A549 (cell line): ENCODE measurements around the gene ATXN10. TPM values are rescaled to one million over a fixed set of nuclear protein-coding genes. Genes with fewer than 3 reads are reported as not detected.

Experiments used
- ATAC-seq, 2 experiments: fragments of 200-7000 bp in 1 of 2; fragments of >200 bp in 1 of 2; cut with Nextera tagmentation in 1 of 2; cut with Tn5 transposase in 1 of 2; 3 replicates each; pipeline versions ENCODE4 v1.8.0 to v1.9.1; 2018 to 2020; ENCODE audit warnings: mild to moderate bottlenecking in 1 of 2, moderate library complexity in 1 of 2
- CTCF ChIA-PET: fragments of 300-600 bp; sonication (Branson Sonifier 250); formaldehyde crosslinking; extraction: SDS; loops from one replicate; lab custom pipeline; 2021; ENCODE audit warnings: antibody characterized with exemption, inconsistent platforms; lab: Yijun Ruan, JAX
- POLR2A ChIA-PET: fragments of 350-600 bp; formaldehyde crosslinking; extraction: SDS; loops from one replicate; lab custom pipeline; 2021; ENCODE audit warnings: antibody characterized with exemption, inconsistent platforms; lab: Yijun Ruan, JAX
- DNase-seq, 2 experiments: peaks; one replicate each; pipeline versions ENCODE4 v3.0.0 to v3.0.0-alpha.2; 2011 to 2016; ENCODE audit warnings: low read depth in 1 of 2, low spot score in 1 of 2
- FAIRE-seq: peaks from 2 replicates; lab custom pipeline; 2011; peaks lifted over from hg19 to GRCh38; lab: Jason Lieb, UNC
- H3K27ac ChIP-seq, 2 experiments: fragments of >200 bp; sonication (Bioruptor Twin); formaldehyde crosslinking; 3 replicates each; pipeline ENCODE4 v1.5.1; 2016 to 2017
- H3K4me1 ChIP-seq: fragments of >200 bp; sonication (Bioruptor Twin); formaldehyde crosslinking; 3 replicates; pipeline ENCODE4 v1.6.1; 2016
- H3K4me2 ChIP-seq: fragments of >200 bp; sonication (Bioruptor Twin); formaldehyde crosslinking; 3 replicates; pipeline ENCODE4 v1.6.1; 2016
- H3K4me3 ChIP-seq: fragments of >200 bp; sonication (Bioruptor Twin); formaldehyde crosslinking; 3 replicates; pipeline ENCODE4 v1.5.1; 2016
- H3K9me3 ChIP-seq: fragments of >200 bp; sonication (Bioruptor Twin); formaldehyde crosslinking; 3 replicates; pipeline ENCODE4 v1.6.1; 2016
- BCL3 ChIP-seq: fragments of >200 bp; sonication (Bioruptor Twin); formaldehyde crosslinking; IDR thresholded peaks from 3 replicates; pipeline ENCODE4 v1.6.1; 2016
- CBX2 ChIP-seq: fragments of 200-600 bp; sonication (generic); IDR thresholded peaks from 2 replicates; pipeline ENCODE4 v1.6.1; 2016; ENCODE audit warnings: low read depth, mild to moderate bottlenecking, borderline replicate concordance
- CBX8 ChIP-seq: fragments of 200-600 bp; sonication (generic); IDR thresholded peaks from 2 replicates; pipeline ENCODE4 v1.6.1; 2016
- CHD2 ChIP-seq: fragments of 150-350 bp; IDR thresholded peaks from 2 replicates; pipeline ENCODE4 v1.6.1; 2014; ENCODE audit warnings: low read length; ENCODE audit not compliant: partially characterized antibody
- CTCF ChIP-seq: fragments of >200 bp; sonication (Bioruptor Twin); formaldehyde crosslinking; IDR thresholded peaks from 3 replicates; pipeline ENCODE4 v1.5.1; 2016
- EHMT2 ChIP-seq: fragments of 200-600 bp; sonication (generic); IDR thresholded peaks from 2 replicates; pipeline ENCODE4 v1.6.1; 2016; ENCODE audit warnings: antibody characterized with exemption, low read depth, mild to moderate bottlenecking, moderate library complexity
- ESRRA ChIP-seq: fragments of 150-350 bp; IDR thresholded peaks from 2 replicates; pipeline ENCODE4 v1.6.1; 2014; ENCODE audit warnings: mild to moderate bottlenecking, low read length, borderline replicate concordance
- FOSB ChIP-seq: fragments of 250-450 bp; sonication (Bioruptor Pico); IDR thresholded peaks from 2 replicates; pipeline ENCODE4 v1.5.0; 2020; ENCODE audit warnings: mild to moderate bottlenecking, moderate library complexity
- FOSL2 ChIP-seq, 2 experiments: fragments of 450-650 bp in 1 of 2; fragments of >200 bp in 1 of 2; sonication (Bioruptor Twin) in 1 of 2; formaldehyde crosslinking; IDR thresholded peaks; 2 replicates each; pipeline versions ENCODE4 v1.5.0 to v1.6.1; 2016 to 2020; ENCODE audit warnings: mild to moderate bottlenecking in 1 of 2, moderate library complexity in 1 of 2
- GATA3 ChIP-seq: IDR thresholded peaks from 2 replicates; pipeline ENCODE4 v1.6.1; 2012; ENCODE audit warnings: borderline replicate concordance
- HDAC2 ChIP-seq: fragments of 200-600 bp; sonication (generic); IDR thresholded peaks from 2 replicates; pipeline ENCODE4 v1.6.1; 2016
- HES2 ChIP-seq: fragments of >200 bp; sonication (Bioruptor Twin); formaldehyde crosslinking; IDR thresholded peaks from 2 replicates; pipeline ENCODE4 v1.6.1; 2016
- HEYL ChIP-seq: fragments of 250-450 bp; sonication (Bioruptor Pico); IDR thresholded peaks from 2 replicates; pipeline ENCODE4 v1.8.0; 2021; ENCODE audit warnings: mild to moderate bottlenecking, moderate library complexity
- JUN ChIP-seq, 2 experiments: fragments of >200 bp; sonication (Bioruptor Twin); formaldehyde crosslinking; IDR thresholded peaks; 2 replicates in 1 of 2; 3 replicates in 1 of 2; pipeline ENCODE4 v1.6.1; 2016 to 2017
- MAZ ChIP-seq: fragments of 150-350 bp; IDR thresholded peaks from 2 replicates; pipeline ENCODE4 v1.6.1; 2014; ENCODE audit warnings: antibody characterized with exemption, low read depth, low read length, borderline replicate concordance
- MYC ChIP-seq: IDR thresholded peaks from 2 replicates; pipeline ENCODE4 v1.6.1; 2012; ENCODE audit warnings: mild to moderate bottlenecking, inconsistent platforms, low read length, improper control_type of control experiment, borderline replicate concordance
- NPAS2 ChIP-seq: fragments of 250-450 bp; sonication (Bioruptor Pico); IDR thresholded peaks from 2 replicates; pipeline ENCODE4 v1.8.0; 2022; ENCODE audit warnings: mild to moderate bottlenecking, moderate library complexity, borderline replicate concordance
- NR3C1 ChIP-seq: fragments of >200 bp; sonication (Bioruptor Twin); formaldehyde crosslinking; IDR thresholded peaks from 3 replicates; pipeline ENCODE4 v1.6.1; 2017
- POLR2A ChIP-seq: IDR thresholded peaks from 2 replicates; pipeline ENCODE4 v1.6.1; 2012; ENCODE audit warnings: mild to moderate bottlenecking, low read length
- POLR2AphosphoS2 ChIP-seq: conservative IDR thresholded peaks from 2 replicates; pipeline ENCODE4 v1.6.1; 2012; ENCODE audit warnings: low read length, improper control_type of control experiment, inconsistent platforms
- RAD21 ChIP-seq, 2 experiments: fragments of >200 bp in 1 of 2; sonication (Bioruptor Twin) in 1 of 2; formaldehyde crosslinking in 1 of 2; IDR thresholded peaks in 1 of 2; conservative IDR thresholded peaks in 1 of 2; 2 replicates in 1 of 2; 3 replicates in 1 of 2; pipeline ENCODE4 v1.6.1; 2012 to 2018; ENCODE audit warnings: inconsistent platforms in 1 of 2
- RARB ChIP-seq: fragments of 250-450 bp; sonication (Bioruptor Pico); IDR thresholded peaks from 2 replicates; pipeline ENCODE4 v1.8.0; 2021; ENCODE audit warnings: mild to moderate bottlenecking, moderate library complexity
- SREBF2 ChIP-seq: fragments of 450-650 bp; IDR thresholded peaks from 2 replicates; pipeline ENCODE4 v1.6.1; 2014; ENCODE audit warnings: mild to moderate bottlenecking, moderate library complexity
- USF2 ChIP-seq: fragments of 450-650 bp; IDR thresholded peaks from 2 replicates; pipeline ENCODE4 v1.6.1; 2014; ENCODE audit warnings: antibody characterized with exemption
- ZC3H11A ChIP-seq: fragments of 450-650 bp; IDR thresholded peaks from 2 replicates; pipeline ENCODE4 v1.6.1; 2014; ENCODE audit warnings: antibody characterized with exemption, mild to moderate bottlenecking
- ZFP36 ChIP-seq: fragments of 450-650 bp; IDR thresholded peaks from 2 replicates; pipeline ENCODE4 v1.6.1; 2014; ENCODE audit warnings: borderline replicate concordance; ENCODE audit not compliant: partially characterized antibody
- WGBS: methylation state at CpG from one replicate; pipeline ENCODE4 v1.1.6; 2017; ENCODE audit errors: missing lambda C conversion rate; 5-methylcytosine and 5-hydroxymethylcytosine counted together
- polyA plus RNA-seq, 4 experiments: library from polyadenylated mRNA; depleted of rRNA in 3 of 4; stranded (reverse); fragments of >200 nt; fragmentation: RNase III in 1 of 4; extraction: RNeasy Plus Mini Kit Qiagen cat#74134 plus additional on column Dnase treatment in 1 of 4; gene quantifications; 2 replicates in 3 of 4; 3 replicates in 1 of 4; pipeline ENCODE4 v1.2.3, GENCODE V29; 2011 to 2017
- TF ChIP-seq, protein P1 (sequence below): fragments of 200-600 bp; sonication (generic); IDR thresholded peaks from 2 replicates; pipeline ENCODE4 v1.6.1; 2016; ENCODE audit warnings: antibody characterized with exemption, mild to moderate bottlenecking, moderate library complexity
- TF ChIP-seq, protein P2 (sequence below): IDR thresholded peaks from 2 replicates; pipeline ENCODE4 v1.6.1; 2012
- TF ChIP-seq, protein P3 (sequence below): IDR thresholded peaks from 2 replicates; pipeline ENCODE4 v1.6.1; 2012; ENCODE audit warnings: low read depth, borderline replicate concordance
- TF ChIP-seq, protein P4 (sequence below): fragments of 150-350 bp; IDR thresholded peaks from 2 replicates; pipeline ENCODE4 v1.6.1; 2014; ENCODE audit warnings: low read depth, mild to moderate bottlenecking, low read length

Gene ATXN10
- polyA plus RNA-seq, 2 of the 4 experiments (the other 2 are of a cell fraction) = 126 to 281 TPM

GRCh38 chr22:45645526-45646414 lies 25.9 kb upstream of the ATXN10 start:
- WGBS = 40% methylated on average over 29 of the region's 54 CpGs
- POLR2A ChIA-PET = no interaction called here
- TF ChIP-seq POLR2A (no peak), RARB (CRISPR knock-in tag) (no peak), NPAS2 (CRISPR knock-in tag) (peak; percentile 80), RAD21 (conservative IDR thresholded peaks at IDR 0.05 in 1 of 2, IDR thresholded peaks at IDR 0.05 in 1 of 2) (peak; percentile 82 to 97), EHMT2 (no peak), BCL3 (no peak), CBX8 (no peak), MAZ (no peak), CHD2 (no peak), NR3C1 (no peak), GATA3 (no peak), USF2 (no peak), HES2 (no peak), ZFP36 (no peak), HEYL (CRISPR knock-in tag) (no peak), ESRRA (no peak), POLR2AphosphoS2 (no peak), JUN (IDR thresholded peaks at IDR 0.05) (peak in 1 of 2 experiments; percentile 52; a peak in 1 of 5 replicates), CTCF (peak; percentile 82), SREBF2 (no peak), MYC (peak; percentile 87; the same call in 1 of the 2 replicates), FOSB (CRISPR knock-in tag) (no peak), ZC3H11A (no peak), CBX2 (no peak), FOSL2 (IDR thresholded peaks at IDR 0.05) (no peak), FOSL2 (CRISPR knock-in tag; IDR thresholded peaks at IDR 0.05) (no peak), HDAC2 (no peak)
- TF ChIP-seq, protein P1, sequence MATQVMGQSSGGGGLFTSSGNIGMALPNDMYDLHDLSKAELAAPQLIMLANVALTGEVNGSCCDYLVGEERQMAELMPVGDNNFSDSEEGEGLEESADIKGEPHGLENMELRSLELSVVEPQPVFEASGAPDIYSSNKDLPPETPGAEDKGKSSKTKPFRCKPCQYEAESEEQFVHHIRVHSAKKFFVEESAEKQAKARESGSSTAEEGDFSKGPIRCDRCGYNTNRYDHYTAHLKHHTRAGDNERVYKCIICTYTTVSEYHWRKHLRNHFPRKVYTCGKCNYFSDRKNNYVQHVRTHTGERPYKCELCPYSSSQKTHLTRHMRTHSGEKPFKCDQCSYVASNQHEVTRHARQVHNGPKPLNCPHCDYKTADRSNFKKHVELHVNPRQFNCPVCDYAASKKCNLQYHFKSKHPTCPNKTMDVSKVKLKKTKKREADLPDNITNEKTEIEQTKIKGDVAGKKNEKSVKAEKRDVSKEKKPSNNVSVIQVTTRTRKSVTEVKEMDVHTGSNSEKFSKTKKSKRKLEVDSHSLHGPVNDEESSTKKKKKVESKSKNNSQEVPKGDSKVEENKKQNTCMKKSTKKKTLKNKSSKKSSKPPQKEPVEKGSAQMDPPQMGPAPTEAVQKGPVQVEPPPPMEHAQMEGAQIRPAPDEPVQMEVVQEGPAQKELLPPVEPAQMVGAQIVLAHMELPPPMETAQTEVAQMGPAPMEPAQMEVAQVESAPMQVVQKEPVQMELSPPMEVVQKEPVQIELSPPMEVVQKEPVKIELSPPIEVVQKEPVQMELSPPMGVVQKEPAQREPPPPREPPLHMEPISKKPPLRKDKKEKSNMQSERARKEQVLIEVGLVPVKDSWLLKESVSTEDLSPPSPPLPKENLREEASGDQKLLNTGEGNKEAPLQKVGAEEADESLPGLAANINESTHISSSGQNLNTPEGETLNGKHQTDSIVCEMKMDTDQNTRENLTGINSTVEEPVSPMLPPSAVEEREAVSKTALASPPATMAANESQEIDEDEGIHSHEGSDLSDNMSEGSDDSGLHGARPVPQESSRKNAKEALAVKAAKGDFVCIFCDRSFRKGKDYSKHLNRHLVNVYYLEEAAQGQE = no peak
- TF ChIP-seq, protein P2, sequence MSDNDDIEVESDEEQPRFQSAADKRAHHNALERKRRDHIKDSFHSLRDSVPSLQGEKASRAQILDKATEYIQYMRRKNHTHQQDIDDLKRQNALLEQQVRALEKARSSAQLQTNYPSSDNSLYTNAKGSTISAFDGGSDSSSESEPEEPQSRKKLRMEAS = peak; percentile 93
- TF ChIP-seq, protein P3, sequence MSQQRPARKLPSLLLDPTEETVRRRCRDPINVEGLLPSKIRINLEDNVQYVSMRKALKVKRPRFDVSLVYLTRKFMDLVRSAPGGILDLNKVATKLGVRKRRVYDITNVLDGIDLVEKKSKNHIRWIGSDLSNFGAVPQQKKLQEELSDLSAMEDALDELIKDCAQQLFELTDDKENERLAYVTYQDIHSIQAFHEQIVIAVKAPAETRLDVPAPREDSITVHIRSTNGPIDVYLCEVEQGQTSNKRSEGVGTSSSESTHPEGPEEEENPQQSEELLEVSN = no peak
- TF ChIP-seq, protein P4, sequence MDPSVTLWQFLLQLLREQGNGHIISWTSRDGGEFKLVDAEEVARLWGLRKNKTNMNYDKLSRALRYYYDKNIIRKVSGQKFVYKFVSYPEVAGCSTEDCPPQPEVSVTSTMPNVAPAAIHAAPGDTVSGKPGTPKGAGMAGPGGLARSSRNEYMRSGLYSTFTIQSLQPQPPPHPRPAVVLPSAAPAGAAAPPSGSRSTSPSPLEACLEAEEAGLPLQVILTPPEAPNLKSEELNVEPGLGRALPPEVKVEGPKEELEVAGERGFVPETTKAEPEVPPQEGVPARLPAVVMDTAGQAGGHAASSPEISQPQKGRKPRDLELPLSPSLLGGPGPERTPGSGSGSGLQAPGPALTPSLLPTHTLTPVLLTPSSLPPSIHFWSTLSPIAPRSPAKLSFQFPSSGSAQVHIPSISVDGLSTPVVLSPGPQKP = no peak

More at GRCh38 chr22:45645526-45646414, 25.9 kb upstream of the ATXN10 start:
- no peak overlapping the region for H3K4me3 ChIP-seq
- H3K4me1 ChIP-seq = peaks cover 40% of the 10 kb centered on the region
- DNase-seq (peak; percentile 53 to 77), ATAC-seq (peak; percentile 94 to 96), FAIRE-seq (no peak)
- H3K27ac ChIP-seq = peak overlapping the region; percentile 99 to 100
- no peaks in the 10 kb centered on the region for H3K9me3 ChIP-seq
- H3K4me2 ChIP-seq = peak overlapping the region; percentile 52
- CTCF ChIA-PET = interaction anchor here (0.5 to 3.7 kb wide), 39 partner anchors 9 to 341 kb away, joined by 3 to 23 read pairs (median 4); no protein-coding TSS in a partner anchor
